ENCODE results near the gene CCR3. TPM values are rescaled to one million over a fixed set of nuclear protein-coding genes. Genes with fewer than 3 reads are reported as not detected.

Gene CCR3
- total RNA-seq, 2 donors from 2014 or later = not detected

DNA sequence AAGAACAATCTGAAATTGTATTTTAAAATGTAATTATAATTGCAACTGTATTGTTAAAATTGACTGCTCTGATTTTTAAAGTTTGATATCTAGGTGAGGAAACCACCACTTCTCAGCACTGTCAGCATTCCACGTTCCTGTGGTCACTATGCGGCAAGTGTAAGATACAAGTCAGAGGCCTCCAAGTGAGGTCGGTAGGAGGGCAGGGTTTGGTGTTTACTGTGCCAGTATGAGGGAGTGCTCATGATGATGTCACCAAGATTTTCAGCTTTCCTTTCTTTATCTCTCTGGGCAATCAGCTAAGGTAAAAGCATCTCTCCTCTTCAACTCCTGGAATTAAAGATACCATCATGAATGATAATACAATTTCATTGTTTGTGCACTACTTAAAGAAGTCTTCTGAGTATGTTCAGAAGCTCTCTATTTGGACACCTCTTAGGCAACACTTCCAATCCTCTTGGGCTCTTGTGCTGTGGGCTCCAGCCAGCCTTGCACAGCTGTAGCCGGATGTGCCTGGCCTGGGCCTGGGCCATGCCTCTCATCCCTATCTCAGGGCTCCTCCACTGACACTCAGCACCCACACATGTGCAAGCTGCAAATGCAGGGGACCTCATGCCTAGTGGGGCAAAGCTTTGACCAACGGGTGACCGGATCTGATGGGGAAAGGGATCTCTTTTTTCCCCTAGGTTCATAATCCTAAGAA is 42.9 kb downstream of the CCR3 start:
- H3K27ac ChIP-seq = no peak overlapping the region
- no peaks in the 10 kb centered on the region for H3K9me3 ChIP-seq
- no peak for TF ChIP-seq POLR2AphosphoS5 (IDR thresholded peaks at IDR 0.05)
- TF ChIP-seq, protein P1, sequence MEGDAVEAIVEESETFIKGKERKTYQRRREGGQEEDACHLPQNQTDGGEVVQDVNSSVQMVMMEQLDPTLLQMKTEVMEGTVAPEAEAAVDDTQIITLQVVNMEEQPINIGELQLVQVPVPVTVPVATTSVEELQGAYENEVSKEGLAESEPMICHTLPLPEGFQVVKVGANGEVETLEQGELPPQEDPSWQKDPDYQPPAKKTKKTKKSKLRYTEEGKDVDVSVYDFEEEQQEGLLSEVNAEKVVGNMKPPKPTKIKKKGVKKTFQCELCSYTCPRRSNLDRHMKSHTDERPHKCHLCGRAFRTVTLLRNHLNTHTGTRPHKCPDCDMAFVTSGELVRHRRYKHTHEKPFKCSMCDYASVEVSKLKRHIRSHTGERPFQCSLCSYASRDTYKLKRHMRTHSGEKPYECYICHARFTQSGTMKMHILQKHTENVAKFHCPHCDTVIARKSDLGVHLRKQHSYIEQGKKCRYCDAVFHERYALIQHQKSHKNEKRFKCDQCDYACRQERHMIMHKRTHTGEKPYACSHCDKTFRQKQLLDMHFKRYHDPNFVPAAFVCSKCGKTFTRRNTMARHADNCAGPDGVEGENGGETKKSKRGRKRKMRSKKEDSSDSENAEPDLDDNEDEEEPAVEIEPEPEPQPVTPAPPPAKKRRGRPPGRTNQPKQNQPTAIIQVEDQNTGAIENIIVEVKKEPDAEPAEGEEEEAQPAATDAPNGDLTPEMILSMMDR (IDR thresholded peaks at IDR 0.05) = no peak
- no peak for TF ChIP-seq POLR2A (IDR thresholded peaks at IDR 0.05)
- H3K4me1 ChIP-seq (replicated peaks) = no peaks in the 10 kb centered on the region
- DNase-seq (ENCODE audit: low spot score) = no peak
- H3K4me3 ChIP-seq = no peak overlapping the region
- no peaks in the 10 kb centered on the region for H3K27me3 ChIP-seq (replicated peaks; ENCODE audit: insufficient read depth)
- H3K36me3 ChIP-seq = no peaks in the 10 kb centered on the region
- intact Hi-C loops (cut with DNase I) = no loop called here
- WGBS = 77% methylated on average over 6 of the region's 6 CpGs

DNA sequence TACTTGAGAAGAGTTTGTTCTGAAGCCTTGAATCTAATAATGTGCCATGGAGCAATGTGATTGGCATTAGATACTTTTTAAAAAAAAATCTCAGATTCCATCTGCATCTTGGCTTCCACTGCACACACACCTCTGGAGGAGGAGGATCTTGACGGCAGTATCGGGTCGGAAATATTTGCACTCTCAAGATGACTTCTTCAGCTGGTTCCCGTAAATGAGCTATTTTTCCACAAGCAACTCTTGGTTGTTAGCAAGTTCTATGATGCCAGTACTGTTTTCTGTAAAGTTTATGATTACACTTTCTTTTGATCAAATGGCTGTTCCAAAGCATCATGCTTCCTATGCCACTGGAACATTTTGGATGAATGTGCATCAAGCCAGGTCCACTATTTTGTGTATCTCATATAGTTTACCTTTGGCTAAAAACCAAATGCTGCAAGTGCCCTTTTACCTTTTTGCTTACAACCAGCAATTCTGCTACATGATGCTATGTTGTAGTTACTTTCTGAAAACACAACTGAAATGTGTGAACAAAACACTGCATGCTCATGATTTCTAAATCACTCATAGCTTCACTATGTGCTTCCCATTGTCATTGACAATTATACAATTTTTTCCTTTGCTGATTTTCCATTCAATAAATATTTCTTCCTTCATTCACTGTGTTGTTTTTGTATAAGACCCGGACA is 43.8 kb downstream of the CCR3 start:
- Histone ChIP-seq H3K27me3 (replicated peaks; ENCODE audit: insufficient read depth) (no peaks in the 10 kb centered on the region), H3K27ac (no peak overlapping the region), H3K4me3 (no peak overlapping the region), H3K4me1 (replicated peaks) (no peaks in the 10 kb centered on the region), H3K9me3 (no peaks in the 10 kb centered on the region), H3K36me3 (no peaks in the 10 kb centered on the region)
- TF ChIP-seq POLR2A (IDR thresholded peaks at IDR 0.05) (no peak), POLR2AphosphoS5 (IDR thresholded peaks at IDR 0.05) (no peak)
- TF ChIP-seq, protein P1 (IDR thresholded peaks at IDR 0.05) = no peak
- intact Hi-C loops (cut with DNase I) = no loop called here
- WGBS = 69% methylated on average over 5 of the region's 5 CpGs
- DNase-seq (ENCODE audit: low spot score) = no peak

DNA sequence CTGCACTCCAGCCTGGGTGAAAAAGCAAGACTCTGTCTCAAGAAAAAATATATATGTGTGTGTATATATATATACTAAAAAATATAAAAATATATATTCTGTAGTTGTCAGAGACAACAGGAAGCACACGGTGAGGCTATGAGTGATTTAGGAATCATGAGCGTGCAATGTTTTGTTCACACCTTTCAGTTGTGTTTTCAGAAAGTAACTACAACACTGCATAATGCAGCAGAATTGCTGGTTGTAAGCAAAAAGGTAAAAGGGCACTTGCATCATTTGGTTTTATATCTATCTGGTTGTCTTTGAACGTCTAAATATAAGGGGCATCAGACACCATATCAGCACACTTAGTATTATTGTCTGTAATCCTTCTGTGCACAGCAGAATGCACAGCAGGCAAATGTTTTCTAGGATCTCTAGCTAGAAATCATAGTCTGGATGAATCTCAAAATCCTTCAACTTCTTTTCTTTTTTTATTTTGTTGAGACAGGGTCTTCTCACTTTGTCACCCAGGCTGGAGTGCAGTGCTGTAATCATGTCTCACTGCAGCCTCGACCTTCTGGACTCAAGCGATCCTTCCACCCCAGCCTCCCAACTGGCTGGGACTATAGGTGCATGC is 44.8 kb downstream of the CCR3 start:
- TF ChIP-seq, protein P1 (IDR thresholded peaks at IDR 0.05) = no peak
- TF ChIP-seq POLR2A (IDR thresholded peaks at IDR 0.05) (no peak), POLR2AphosphoS5 (IDR thresholded peaks at IDR 0.05) (no peak)
- no peaks in the 10 kb centered on the region for H3K4me1 ChIP-seq (replicated peaks)
- intact Hi-C loops (cut with DNase I) = no loop called here
- 79% methylated on average over 5 of the region's 5 CpGs for WGBS
- H3K27ac ChIP-seq = no peak overlapping the region
- no peaks in the 10 kb centered on the region for H3K27me3 ChIP-seq (replicated peaks; ENCODE audit: insufficient read depth)
- H3K9me3 ChIP-seq = no peaks in the 10 kb centered on the region
- no peaks in the 10 kb centered on the region for H3K36me3 ChIP-seq
- H3K4me3 ChIP-seq = no peak overlapping the region
- DNase-seq (ENCODE audit: low spot score) = no peak

DNA sequence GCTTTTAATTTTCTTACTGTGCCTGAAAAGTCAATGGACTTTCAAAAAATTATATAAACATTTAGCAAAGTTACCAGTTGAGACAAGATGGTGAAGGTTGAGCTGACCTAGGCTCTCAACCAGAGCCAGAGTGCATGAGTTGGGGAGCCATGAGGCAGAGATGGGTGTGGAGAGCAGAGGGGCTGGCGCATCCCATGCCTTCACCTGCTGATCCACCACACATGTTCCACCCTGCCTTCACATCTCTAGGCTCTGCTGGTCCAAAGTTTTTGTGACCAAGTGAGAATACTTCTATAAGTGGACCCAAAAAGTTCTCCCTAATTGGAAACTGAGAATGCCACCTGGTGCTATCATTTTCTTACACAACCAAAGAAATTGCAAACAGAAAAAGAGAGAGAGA is 47.3 kb downstream of the CCR3 start:
- Histone ChIP-seq H3K9me3 (no peaks in the 10 kb centered on the region), H3K4me1 (replicated peaks) (no peaks in the 10 kb centered on the region), H3K4me3 (no peak overlapping the region), H3K27ac (no peak overlapping the region), H3K27me3 (replicated peaks; ENCODE audit: insufficient read depth) (no peaks in the 10 kb centered on the region), H3K36me3 (no peaks in the 10 kb centered on the region)
- DNase-seq (ENCODE audit: low spot score) = no peak
- intact Hi-C loops (cut with DNase I) = no loop called here
- WGBS = 89% methylated on average over 1 of the region's 1 CpG
- TF ChIP-seq POLR2A (IDR thresholded peaks at IDR 0.05) (no peak), POLR2AphosphoS5 (IDR thresholded peaks at IDR 0.05) (no peak)
- TF ChIP-seq, protein P1 (IDR thresholded peaks at IDR 0.05) = no peak
